Measurements from ENCODE around the gene ZBTB20.

- TF ChIP-seq CTCF (IDR thresholded peaks at IDR 0.05; ENCODE audit: low read depth, low read length, poor library complexity, severe bottlenecking) (no peak), EZH2phosphoT487 (IDR thresholded peaks at IDR 0.05; ENCODE audit: borderline replicate concordance, low read length) (no peak)
Measured at GRCh38 chr3:115141033-115141757, 5.9 kb downstream of the ZBTB20 start.
